Stomach smooth muscle (tissue), 2 donors: ENCODE measurements around the gene ERVH48-1.

Experiments
- H3K27ac ChIP-seq: one replicate; pipeline ENCODE4 v1.7.0; 2013; ENCODE audit warnings: mild to moderate bottlenecking, low read length, inconsistent platforms
- H3K27me3 ChIP-seq, 2 donors: one replicate each; pipeline ENCODE4 v1.7.0; 2013; ENCODE audit warnings: low read length in 2 of 2; ENCODE audit not compliant: insufficient read depth in 2 of 2, control insufficient read depth in 1 of 2
- H3K36me3 ChIP-seq, 2 donors: one replicate each; pipeline ENCODE4 v1.7.0; 2013; ENCODE audit warnings: low read length in 2 of 2; ENCODE audit not compliant: control insufficient read depth in 2 of 2, insufficient read depth in 2 of 2
- H3K4me1 ChIP-seq: one replicate; pipeline ENCODE4 v1.7.0; 2013; ENCODE audit warnings: low read length; ENCODE audit not compliant: control insufficient read depth, insufficient read depth
- H3K4me3 ChIP-seq, 2 donors: one replicate each; pipeline ENCODE4 v1.7.0; 2013; ENCODE audit warnings: low read length in 2 of 2
- H3K9ac ChIP-seq, 2 donors: one replicate each; pipeline ENCODE4 v1.7.0; 2013; ENCODE audit warnings: low read length in 2 of 2, mild to moderate bottlenecking in 1 of 2
- H3K9me3 ChIP-seq, 2 donors: one replicate each; pipeline ENCODE4 v1.7.0; 2013; ENCODE audit warnings: low read length in 2 of 2; ENCODE audit not compliant: control insufficient read depth in 2 of 2
- donor health status: healthy.
- donor health status: Pancreatic carcinoma.

The ERVH48-1 gene

DNA sequence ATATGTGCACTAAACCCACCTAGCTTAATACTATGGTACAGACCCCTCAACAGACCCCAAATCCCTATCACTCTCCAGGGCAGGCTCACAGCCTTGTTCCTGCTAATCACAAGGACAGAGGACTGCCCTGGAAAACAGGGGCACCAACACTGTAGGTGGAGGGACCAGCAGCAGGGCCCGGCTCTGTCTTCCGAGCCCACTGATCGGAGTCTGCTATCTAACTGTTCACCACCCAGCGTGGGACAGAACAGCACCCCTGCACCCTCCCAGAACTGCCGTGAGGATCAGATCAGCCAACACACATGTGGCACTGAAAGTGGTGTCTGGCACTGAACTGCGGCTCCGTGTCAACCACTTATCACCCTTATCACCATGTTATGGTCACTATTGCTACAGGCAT lies 52.3 kb downstream of the ERVH48-1 start:
- Histone ChIP-seq H3K4me3 (no peak overlapping the region), H3K9ac (no peak overlapping the region), H3K27ac (no peak overlapping the region), H3K36me3 (peaks cover 27 to 33% of the 10 kb centered on the region in 2 donors), H3K4me1 (peaks cover 2% of the 10 kb centered on the region), H3K9me3 (no peaks in the 10 kb centered on the region), H3K27me3 (no peaks in the 10 kb centered on the region)

DNA sequence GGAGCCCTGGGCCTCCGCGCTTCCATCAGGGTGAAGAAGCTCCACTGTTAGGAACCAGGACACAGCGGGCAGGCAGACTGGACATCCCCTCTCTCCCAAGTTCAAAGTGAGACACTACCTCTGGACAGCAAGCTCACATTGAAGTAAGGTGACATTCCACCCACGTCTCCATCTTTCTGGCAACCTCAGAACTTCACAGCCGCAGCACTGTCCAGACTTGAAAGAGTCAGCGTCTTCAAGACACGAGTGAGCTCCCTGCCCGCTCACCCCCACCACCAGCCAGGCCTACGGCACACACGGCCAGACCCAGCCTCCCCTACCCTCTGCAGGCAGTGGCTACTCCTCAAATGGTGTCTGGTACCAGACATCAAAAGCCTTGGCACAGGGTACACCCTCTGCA lies 57.2 kb downstream of the ERVH48-1 start:
- Histone ChIP-seq H3K4me1 (no peaks in the 10 kb centered on the region), H3K36me3 (peaks cover 22 to 35% of the 10 kb centered on the region in 2 donors), H3K4me3 (no peak overlapping the region), H3K9ac (no peak overlapping the region), H3K27ac (no peak overlapping the region), H3K9me3 (no peaks in the 10 kb centered on the region), H3K27me3 (no peaks in the 10 kb centered on the region)
